GM19240 (cell line): ENCODE measurements around the gene MLIP.
"Not testable (repeated sequence)": the region's sequence is repeated elsewhere in the genome, so short reads cannot be mapped to it uniquely, and the experiment has no call there.

Source experiments
- DNase-seq: peaks from one replicate; pipeline ENCODE4 v3.0.0; 2011; ENCODE audit warnings: low spot score; ENCODE audit not compliant: insufficient read length

The MLIP gene

GRCh38 chr6:54217018-54217417 lies 105.8 kb downstream of the MLIP start:
- DNase-seq: no peak

GRCh38 chr6:54222217-54222616 lies 111.0 kb downstream of the MLIP start:
- DNase-seq: no peak

DNA sequence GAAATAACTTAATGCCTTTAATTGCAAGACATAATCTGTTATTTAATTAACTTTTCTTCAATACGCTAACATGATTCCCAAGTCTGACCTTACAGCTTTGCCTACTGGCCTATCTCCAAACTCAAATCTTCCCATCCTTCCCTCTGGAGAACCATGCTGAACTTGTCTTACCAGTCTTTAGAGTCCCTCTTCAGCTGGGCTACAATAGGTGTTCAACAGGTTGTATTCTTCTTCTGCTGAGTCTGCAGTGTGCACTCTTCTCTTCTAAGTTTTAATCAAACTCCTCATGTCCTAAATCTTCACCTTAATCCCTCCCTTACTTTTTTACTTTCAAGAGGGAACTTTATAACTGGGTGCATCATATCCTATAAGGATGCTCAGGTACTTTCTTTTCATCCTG lies 121.5 kb downstream of the MLIP start:
- DNase-seq: no peak

GRCh38 chr6:54234539-54234938 lies 123.3 kb downstream of the MLIP start:
- no peak for DNase-seq

DNA sequence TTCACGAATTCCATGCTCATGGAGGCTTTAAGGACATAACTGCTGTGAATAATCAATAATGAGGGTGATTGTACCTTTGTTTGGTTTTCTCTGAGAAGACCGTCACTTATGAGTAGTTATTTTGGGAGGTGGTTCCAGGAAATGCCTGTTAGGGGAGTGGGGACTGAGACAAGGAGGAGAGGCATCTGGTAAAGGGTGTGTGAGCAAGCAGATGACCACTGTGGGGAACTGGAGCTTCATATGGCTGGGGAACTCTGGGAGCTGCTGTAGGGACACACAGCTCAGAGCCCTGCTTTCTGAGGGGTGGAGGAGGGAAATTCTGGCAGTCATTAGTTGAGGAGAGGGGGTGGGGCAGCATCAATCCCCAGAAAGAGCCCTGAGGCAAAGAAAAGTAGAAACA lies 125.7 kb downstream of the MLIP start:
- no peak for DNase-seq

- DNase-seq: no peak
Measured at GRCh38 chr6:54238396-54238795, 127.2 kb downstream of the MLIP start.

DNA sequence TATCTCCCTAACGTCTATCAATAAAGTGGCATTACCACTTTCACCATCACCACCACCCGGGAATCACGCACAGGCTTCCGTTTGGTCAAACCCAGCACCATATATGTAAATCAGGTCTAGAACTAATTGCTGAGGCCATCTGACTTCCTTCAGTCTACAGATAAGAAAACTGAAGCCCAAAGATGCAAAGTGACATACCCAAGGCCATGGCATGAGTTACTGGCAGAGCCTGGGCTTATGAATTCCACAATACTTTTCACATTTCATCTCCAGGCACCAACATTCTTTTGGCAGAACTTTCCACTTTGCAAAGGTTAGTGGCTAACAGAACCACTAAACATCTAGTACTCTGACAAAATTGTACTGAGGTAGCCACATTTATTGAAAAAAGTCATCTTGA lies 132.5 kb downstream of the MLIP start:
- DNase-seq: no peak

DNA sequence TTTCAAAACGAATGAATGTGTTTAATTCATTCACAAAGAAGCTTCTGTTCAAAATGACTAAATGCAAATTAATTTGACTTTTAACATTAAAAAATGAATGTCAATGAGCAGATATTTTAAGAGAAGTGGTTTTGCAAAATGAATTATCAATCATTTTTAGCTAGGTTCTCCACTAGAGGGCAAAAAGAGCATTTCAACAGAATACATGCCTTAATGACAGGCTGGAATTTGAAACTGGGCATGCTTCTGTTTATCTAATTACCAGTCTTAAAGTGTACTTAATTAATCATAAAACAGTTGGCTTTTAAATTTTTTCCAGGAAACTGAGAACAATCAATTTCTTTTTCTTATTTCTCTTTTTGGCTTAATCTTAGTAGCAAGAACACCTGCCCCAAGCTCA lies 133.2 kb downstream of the MLIP start:
- DNase-seq: no peak

DNA sequence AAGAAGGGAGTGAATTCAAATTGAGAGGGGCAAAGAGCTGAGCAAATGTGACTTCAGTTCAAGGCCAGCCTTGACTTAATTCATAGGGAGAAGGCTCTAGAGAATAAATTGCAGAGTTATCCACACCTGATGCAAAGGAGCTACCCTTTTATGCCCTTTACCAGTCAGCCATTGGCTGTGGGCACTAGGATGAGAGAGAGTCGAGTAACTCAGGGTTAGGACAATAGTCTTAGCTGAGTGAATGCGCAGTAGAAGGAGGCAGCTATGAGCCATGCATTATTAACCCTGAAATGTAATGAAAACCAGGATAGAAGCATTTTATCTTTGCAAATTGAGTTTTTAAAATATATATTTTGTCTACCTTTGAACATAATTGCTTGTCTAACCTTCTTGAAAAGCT lies 134.0 kb downstream of the MLIP start:
- no peak for DNase-seq

GRCh38 chr6:54248319-54248718 lies 137.1 kb downstream of the MLIP start:
- no peak for DNase-seq

DNA sequence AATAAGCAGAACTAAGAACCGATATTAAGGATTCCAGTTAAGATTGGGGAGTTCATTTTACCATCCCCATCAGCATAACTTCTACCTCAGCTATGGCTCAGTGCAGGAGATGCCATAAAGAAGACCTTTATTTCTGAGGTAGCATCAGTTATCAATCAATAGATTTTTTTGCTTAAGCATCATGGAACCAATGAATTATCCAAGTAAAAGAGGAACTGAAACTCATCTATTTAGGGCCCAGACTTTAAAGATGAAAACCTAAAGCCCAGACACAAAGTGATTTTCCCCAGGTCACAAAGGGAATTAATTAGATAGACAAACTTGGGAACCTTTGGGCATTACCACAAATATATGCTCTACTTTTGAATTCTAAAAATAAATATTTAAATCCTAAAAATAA lies 137.8 kb downstream of the MLIP start:
- no peak for DNase-seq

DNA sequence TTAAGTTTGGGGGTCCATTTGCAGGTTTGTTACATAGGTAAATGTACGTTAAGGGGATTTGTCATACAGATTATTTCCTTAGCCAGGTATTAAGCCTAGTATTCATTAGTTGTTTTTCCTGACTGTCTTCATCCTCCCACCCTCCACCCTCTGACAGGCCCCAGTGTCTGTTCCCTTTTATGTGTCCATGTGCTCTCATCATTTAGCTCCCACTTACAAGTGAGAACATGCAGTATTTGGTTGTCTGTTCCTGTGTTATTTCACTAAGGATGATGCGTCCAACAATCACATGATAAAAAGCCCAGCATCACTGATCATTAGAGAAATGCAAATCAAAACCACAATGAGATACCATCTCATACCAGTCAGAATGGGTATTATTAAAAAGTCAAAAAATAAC lies 138.6 kb downstream of the MLIP start:
- not testable (repeated sequence) for DNase-seq

GRCh38 chr6:54252496-54252895 lies 141.3 kb downstream of the MLIP start:
- DNase-seq: no peak

- DNase-seq: no peak
Measured at GRCh38 chr6:54252916-54253315, 141.7 kb downstream of the MLIP start.

GRCh38 chr6:54254886-54255285 lies 143.6 kb downstream of the MLIP start:
- no peak for DNase-seq

GRCh38 chr6:54255886-54256285 lies 144.6 kb downstream of the MLIP start:
- no peak for DNase-seq

- DNase-seq: no peak
Measured at GRCh38 chr6:54260025-54260424, 148.8 kb downstream of the MLIP start.

DNA sequence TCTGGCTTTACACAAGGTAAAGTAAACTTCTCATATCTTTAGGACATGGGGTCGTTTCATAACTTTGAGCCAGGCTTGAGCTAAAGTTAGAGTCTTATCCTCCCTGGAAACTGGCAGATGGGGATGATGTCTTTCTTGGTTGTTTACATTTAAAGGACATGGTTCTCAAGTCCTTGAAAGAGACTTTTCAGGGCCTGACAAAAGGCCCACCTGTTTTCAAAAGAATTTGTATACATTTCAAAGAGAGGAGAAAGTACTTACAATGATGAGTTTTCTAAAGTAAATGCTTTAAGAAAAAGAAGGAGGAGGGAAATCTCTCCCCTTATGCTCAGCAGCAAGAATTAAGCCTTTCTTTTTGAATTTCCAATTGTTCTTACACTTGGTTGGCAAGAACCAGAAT lies 151.3 kb downstream of the MLIP start:
- no peak for DNase-seq

- no peak for DNase-seq
Measured at GRCh38 chr6:54262971-54263370, 151.7 kb downstream of the MLIP start.

- no peak for DNase-seq
Measured at GRCh38 chr6:54264581-54265272, 153.5 kb downstream of the MLIP start.

DNA sequence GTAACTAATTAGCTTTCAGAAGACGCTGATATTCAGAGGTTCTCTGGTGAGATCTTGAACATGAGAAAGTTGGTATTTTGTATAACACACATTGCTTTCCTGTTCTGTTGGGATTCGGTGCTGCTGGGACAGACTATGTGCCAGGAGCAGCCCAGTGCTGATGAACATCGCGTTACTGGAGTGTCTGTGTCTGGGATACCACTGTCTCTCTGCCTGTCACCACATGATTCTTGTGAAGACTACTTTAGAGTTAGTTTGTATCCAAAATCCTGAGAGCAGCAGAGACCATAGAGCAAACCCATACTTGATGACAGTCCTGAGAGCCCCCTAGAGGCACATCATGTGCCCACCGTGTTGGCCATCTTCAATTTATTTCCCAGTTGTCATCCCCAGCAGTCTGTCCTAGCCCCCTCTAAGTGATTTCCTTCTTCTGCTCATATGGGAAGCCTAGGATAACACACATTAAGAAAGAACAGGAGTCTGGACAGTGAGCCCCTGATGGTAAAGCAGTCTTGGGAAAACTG lies 155.2 kb downstream of the MLIP start:
- DNase-seq: no peak

DNA sequence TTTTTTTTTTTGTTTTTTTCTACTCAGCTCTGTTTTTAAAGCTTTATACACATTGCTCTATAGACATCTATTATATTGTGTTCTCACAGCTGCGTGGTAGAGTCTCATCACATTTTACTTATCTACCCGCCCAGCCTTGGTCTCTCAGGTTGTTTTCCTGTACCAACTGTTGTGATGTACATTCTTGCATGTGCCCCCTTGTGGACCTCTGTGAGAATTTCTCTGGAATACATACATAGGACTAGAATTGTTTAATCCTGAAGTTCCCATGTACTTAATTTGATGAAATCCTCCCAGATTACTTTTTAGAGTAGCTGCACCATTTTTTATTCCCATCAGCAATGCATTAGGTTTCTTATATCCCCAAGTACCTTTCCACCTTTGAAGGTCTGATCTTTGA lies 156.6 kb downstream of the MLIP start:
- DNase-seq: no peak

DNA sequence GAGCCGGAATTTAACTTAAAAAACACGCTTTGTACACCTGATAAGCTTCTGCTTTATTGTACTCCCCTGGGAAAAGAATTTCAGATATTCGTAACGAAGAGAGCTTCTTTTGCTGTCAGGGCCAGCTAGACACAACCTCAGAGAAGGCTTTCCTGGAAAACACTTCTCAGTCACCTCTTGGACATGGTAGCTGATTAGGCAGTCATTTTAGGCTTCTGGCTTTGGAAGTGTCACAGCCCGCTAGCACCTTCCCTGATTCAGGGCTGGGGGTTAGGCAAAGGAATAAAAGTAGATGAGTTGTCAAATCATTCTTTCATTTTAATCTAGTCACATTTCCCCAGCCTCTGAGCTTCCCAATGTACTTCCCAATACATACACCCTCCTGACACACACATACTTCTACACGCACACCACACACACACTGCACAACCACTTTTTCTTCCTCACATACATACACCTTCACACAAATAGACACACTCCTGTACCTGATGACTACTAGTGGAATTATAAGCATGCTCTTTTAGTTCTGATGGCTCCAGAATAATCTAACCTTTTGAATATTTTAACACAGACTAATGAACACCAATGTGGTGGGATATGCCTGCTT lies 162.1 kb downstream of the MLIP start:
- no peak for DNase-seq
